GM21423 (cell line): Measurements from ENCODE around the gene NOX3.
A peak's percentile ranks its signal among the peaks of the same experiment; 100 is the strongest.
"Not testable (repeated sequence)": the region's sequence is repeated elsewhere in the genome, so short reads cannot be mapped to it uniquely, and the experiment has no call there.

Experiments
- ATAC-seq: cut with Tn5 transposase; IDR thresholded peaks from one replicate; pipeline ENCODE4 v1.9.1; 2021; ENCODE audit warnings: mild to moderate bottlenecking, moderate library complexity; ENCODE audit not compliant: unreplicated experiment

Gene NOX3

GRCh38 chr6:155455766-155456165, at the start of gene NOX3:
Gene NOX3 (minus strand): TSS chr6:155455839. CDS start chr6:155455800, 39 bp downstream.
- no peak for ATAC-seq

- no peak for ATAC-seq
Measured at GRCh38 chr6:155504848-155505607, 49.4 kb upstream of the NOX3 start.

GRCh38 chr6:155502393-155502792, 46.8 kb upstream of the NOX3 start:
- no peak for ATAC-seq

GRCh38 chr6:155499574-155499973, 43.9 kb upstream of the NOX3 start:
- no peak for ATAC-seq

- no peak for ATAC-seq
Measured at GRCh38 chr6:155498370-155498769, 42.7 kb upstream of the NOX3 start.

- no peak for ATAC-seq
Measured at GRCh38 chr6:155497273-155497672, 41.6 kb upstream of the NOX3 start.

GRCh38 chr6:155495011-155495768, 39.6 kb upstream of the NOX3 start:
- ATAC-seq = no peak

GRCh38 chr6:155493694-155494143, 38.1 kb upstream of the NOX3 start:
- peak; percentile 73 for ATAC-seq

GRCh38 chr6:155493026-155493693, 37.5 kb upstream of the NOX3 start:
- ATAC-seq = no peak

- ATAC-seq = no peak
Measured at GRCh38 chr6:155492061-155492735, 36.6 kb upstream of the NOX3 start.

GRCh38 chr6:155491421-155491820, 35.8 kb upstream of the NOX3 start:
- no peak for ATAC-seq

- ATAC-seq = not testable (repeated sequence)
Measured at GRCh38 chr6:155488197-155488596, 32.6 kb upstream of the NOX3 start.

- no peak for ATAC-seq
Measured at GRCh38 chr6:155487371-155488130, 31.9 kb upstream of the NOX3 start.

GRCh38 chr6:155486721-155487294, 31.2 kb upstream of the NOX3 start:
- no peak for ATAC-seq

- ATAC-seq = no peak
Measured at GRCh38 chr6:155485756-155486155, 30.1 kb upstream of the NOX3 start.

GRCh38 chr6:155483858-155484257, 28.2 kb upstream of the NOX3 start:
- no peak for ATAC-seq

- ATAC-seq = no peak
Measured at GRCh38 chr6:155481215-155481614, 25.6 kb upstream of the NOX3 start.

- no peak for ATAC-seq
Measured at GRCh38 chr6:155473741-155474140, 18.1 kb upstream of the NOX3 start.

- no peak for ATAC-seq
Measured at GRCh38 chr6:155472886-155473285, 17.2 kb upstream of the NOX3 start.
